PC-3 (cell line): ENCODE data around the gene HSPB2. TPM values are rescaled to one million over a fixed set of nuclear protein-coding genes. Genes with fewer than 3 reads are reported as not detected.

ENCODE experiments used
- ATAC-seq: fragments of 200-7000 bp; cut with Tn5 transposase; 2 replicates; pipeline ENCODE4 v1.9.1; 2020; ENCODE audit warnings: mild to moderate bottlenecking, moderate library complexity
- BruUV-seq: library from RNA; stranded (reverse); fragments of 400-500 nt; replicated peaks from 2 replicates; lab custom pipeline; 2021; lab: Mats Ljungman, UMichigan
- CTCF ChIA-PET: fragments of 300-600 bp; sonication (Branson Sonifier 250); formaldehyde crosslinking; loops from one replicate; lab custom pipeline; 2022; ENCODE audit warnings: antibody characterized with exemption; lab: Charles Lee
- POLR2A ChIA-PET: fragments of 300-600 bp; sonication (Branson Sonifier 250); formaldehyde crosslinking; loops from one replicate; lab custom pipeline; 2022; ENCODE audit warnings: antibody characterized with exemption; ENCODE audit not compliant: unreplicated experiment; lab: Charles Lee
- DNase-seq: peaks from one replicate; pipeline ENCODE4 v3.0.0-alpha.2; 2015
- H2AFZ ChIP-seq: fragments of 300-600 bp; sonication (generic); 2 replicates; pipeline ENCODE4 v1.6.0; 2016; ENCODE audit warnings: antibody characterized with exemption, low read length
- H3F3A ChIP-seq: fragments of 300-600 bp; sonication (generic); one replicate; pipeline ENCODE4 v1.6.0; 2017; ENCODE audit warnings: antibody characterized with exemption, low read length, control low read depth, mild to moderate bottlenecking; ENCODE audit not compliant: unreplicated experiment
- H3K27ac ChIP-seq: fragments of 300-600 bp; sonication (generic); 2 replicates; pipeline ENCODE4 v1.5.1; 2016; ENCODE audit warnings: mild to moderate bottlenecking, low read length
- H3K27me3 ChIP-seq: fragments of 300-600 bp; sonication (generic); 2 replicates; pipeline ENCODE4 v1.6.1; 2016; ENCODE audit warnings: low read length, mixed read lengths
- H3K36me3 ChIP-seq: fragments of 300-600 bp; sonication (generic); 2 replicates; pipeline ENCODE4 v1.6.1; 2016; ENCODE audit warnings: low read depth, mixed run types, low read length, mixed read lengths
- H3K4me1 ChIP-seq: fragments of 300-600 bp; sonication (generic); 2 replicates; pipeline ENCODE4 v1.5.1; 2016; ENCODE audit warnings: low read length; ENCODE audit not compliant: insufficient read depth
- H3K4me2 ChIP-seq: fragments of 300-600 bp; sonication (generic); 2 replicates; pipeline ENCODE4 v1.6.0; 2016; ENCODE audit warnings: low read length
- H3K4me3 ChIP-seq: fragments of 300-600 bp; sonication (generic); 2 replicates; pipeline ENCODE4 v1.5.1; 2016; ENCODE audit warnings: mild to moderate bottlenecking, low read length, mixed read lengths
- H3K79me2 ChIP-seq: fragments of 300-600 bp; sonication (generic); 2 replicates; pipeline ENCODE4 v1.6.1; 2017; ENCODE audit warnings: low read length, mixed read lengths
- H3K9ac ChIP-seq: fragments of 300-600 bp; sonication (generic); 2 replicates; pipeline ENCODE4 v1.6.0; 2016; ENCODE audit warnings: mild to moderate bottlenecking, low read length
- H3K9me2 ChIP-seq: fragments of 300-600 bp; sonication (generic); replicated peaks from 2 replicates; pipeline ENCODE4 v1.6.1; 2016; ENCODE audit warnings: mixed run types, low read length, mixed read lengths
- H3K9me3 ChIP-seq: fragments of 300-600 bp; sonication (generic); 2 replicates; pipeline ENCODE4 v1.6.1; 2016; ENCODE audit warnings: low read length, mixed read lengths
- H4K20me1 ChIP-seq: fragments of 300-600 bp; sonication (generic); 2 replicates; pipeline ENCODE4 v1.6.1; 2016; ENCODE audit warnings: low read length, mixed read lengths
- CTCF ChIP-seq: fragments of 300-600 bp; sonication (generic); conservative IDR thresholded peaks from 2 replicates; pipeline ENCODE4 v1.5.1; 2017; ENCODE audit warnings: antibody characterized with exemption, low read depth, mild to moderate bottlenecking, low read length
- EZH2 ChIP-seq: fragments of 300-600 bp; sonication (generic); IDR thresholded peaks from one replicate; pipeline ENCODE4 v1.6.1; 2017; ENCODE audit warnings: antibody characterized with exemption, mild to moderate bottlenecking, low read length; ENCODE audit not compliant: unreplicated experiment
- EZH2phosphoT487 ChIP-seq: fragments of 300-600 bp; sonication (generic); IDR thresholded peaks from 2 replicates; pipeline ENCODE4 v1.6.1; 2018; ENCODE audit warnings: mild to moderate bottlenecking, antibody characterized with exemption, low read length, borderline replicate concordance
- intact Hi-C: fragments of 100-400 bp; cut with micrococcal nuclease; formaldehyde crosslinking; loops from 2 replicates; pipeline ENCODE4 v1.9.0; 2023
- total RNA-seq: library from RNA; depleted of rRNA; stranded (reverse); fragments of >200 nt; gene quantifications from 2 replicates; pipeline ENCODE4 v1.2.3, GENCODE V29; 2014

Gene HSPB2
- total RNA-seq, 1 experiment from 2014 or later = not detected

GRCh38 chr11:111906680-111907079 lies 5.9 kb upstream of the HSPB2 start:
- intact Hi-C loops = no loop called here
- CTCF ChIA-PET = no interaction called here
- BruUV-seq = no TSS peak
- Histone ChIP-seq H2AFZ (peak overlapping the region; percentile 45), H3K4me2 (no peak overlapping the region), H3K36me3 (no peaks in the 10 kb centered on the region), H3K79me2 (no peaks in the 10 kb centered on the region), H3K9ac (no peak overlapping the region), H3K9me3 (no peaks in the 10 kb centered on the region), H4K20me1 (no peaks in the 10 kb centered on the region), H3K4me3 (no peak overlapping the region), H3F3A (no peaks in the 10 kb centered on the region), H3K9me2 (no peaks in the 10 kb centered on the region), H3K27me3 (0 out of 2 replicates have a peak, but pooled peaks cover 5% of the 10 kb centered on the region), H3K27ac (no peak overlapping the region), H3K4me1 (no peaks in the 10 kb centered on the region)
- ATAC-seq = no peak
- POLR2A ChIA-PET = no interaction called here
- TF ChIP-seq CTCF = no peak
- TF ChIP-seq EZH2 = no peak
- TF ChIP-seq EZH2phosphoT487 = no peak
- DNase-seq = no peak

- CTCF ChIA-PET = no interaction called here
- Histone ChIP-seq H3K9me2 (no peaks in the 10 kb centered on the region), H3K36me3 (no peaks in the 10 kb centered on the region), H3K4me2 (no peak overlapping the region), H3K4me1 (peaks cover 6% of the 10 kb centered on the region), H3K27me3 (no peaks in the 10 kb centered on the region), H3K79me2 (no peaks in the 10 kb centered on the region), H3K27ac (no peak overlapping the region), H3F3A (no peaks in the 10 kb centered on the region), H3K4me3 (no peak overlapping the region), H2AFZ (no peak overlapping the region), H3K9me3 (no peaks in the 10 kb centered on the region), H3K9ac (no peak overlapping the region), H4K20me1 (no peaks in the 10 kb centered on the region)
- no TSS peak for BruUV-seq
- ATAC-seq (no peak), DNase-seq (no peak)
- TF ChIP-seq EZH2 (no peak), CTCF (no peak), EZH2phosphoT487 (no peak)
- POLR2A ChIA-PET = no interaction called here
- intact Hi-C loops = no loop called here
Measured at GRCh38 chr11:111908639-111909305, 3.8 kb upstream of the HSPB2 start.

DNA sequence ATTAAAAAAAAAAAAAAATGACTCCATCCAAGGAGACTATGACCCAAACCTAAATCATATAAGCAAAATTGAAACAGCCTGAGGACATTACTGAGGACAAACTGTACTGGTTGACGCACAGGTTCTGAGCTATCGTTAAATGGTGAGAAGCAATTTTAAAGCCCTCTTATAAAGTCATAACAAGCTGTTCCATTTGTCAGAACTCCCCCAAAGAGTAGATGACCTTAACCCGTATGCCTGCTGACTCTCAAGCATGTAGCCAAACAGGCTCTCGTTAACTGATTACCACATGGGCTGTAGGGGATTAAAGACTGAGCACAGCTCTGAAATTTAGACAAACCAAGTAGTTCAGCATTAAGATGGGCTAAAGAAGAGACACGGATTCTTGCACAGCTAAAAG lies 3.2 kb upstream of the HSPB2 start:
- Histone ChIP-seq H3K9ac (no peak overlapping the region), H3K4me1 (peaks cover 6% of the 10 kb centered on the region), H3K9me3 (no peaks in the 10 kb centered on the region), H3K9me2 (no peaks in the 10 kb centered on the region), H2AFZ (no peak overlapping the region), H3K27ac (no peak overlapping the region), H3K27me3 (no peaks in the 10 kb centered on the region), H3F3A (no peaks in the 10 kb centered on the region), H4K20me1 (no peaks in the 10 kb centered on the region), H3K79me2 (no peaks in the 10 kb centered on the region), H3K36me3 (no peaks in the 10 kb centered on the region), H3K4me3 (no peak overlapping the region), H3K4me2 (no peak overlapping the region)
- ATAC-seq (no peak), DNase-seq (no peak)
- POLR2A ChIA-PET = interaction anchor here (0.7 kb wide), 1 partner anchor 56 kb away, joined by 9 read pairs; no protein-coding TSS in a partner anchor
- intact Hi-C loops = no loop called here
- no TSS peak for BruUV-seq
- CTCF ChIA-PET = no interaction called here
- no peak for TF ChIP-seq EZH2
- no peak for TF ChIP-seq CTCF
- TF ChIP-seq EZH2phosphoT487 = no peak
